Measurements from ENCODE around the gene CCDC78. TPM values are rescaled to one million over a fixed set of nuclear protein-coding genes. Genes with fewer than 3 reads are reported as not detected.

The CCDC78 gene
- total and polyA plus RNA-seq, 2 experiments from 2014 or later = 10.5 to 12.6 TPM

- H3K4me1 Mint-ChIP-seq = peaks cover 17% of the 10 kb centered on the region
- ATAC-seq (peak; percentile 68), DNase-seq (ENCODE audit: low spot score) (peak; percentile 97)
- Histone ChIP-seq H4K20me1 (replicated peaks; ENCODE audit: insufficient read depth) (peaks cover 14% of the 10 kb centered on the region; the same call in 1 of the 2 replicates), H3K79me2 (replicated peaks; ENCODE audit: insufficient read depth) (peaks cover 9% of the 10 kb centered on the region; the same call in 1 of the 2 replicates), H3F3A (replicated peaks; ENCODE audit: low read depth) (peaks cover 24% of the 10 kb centered on the region), H3K4me2 (peak within 1 kb of the TSS; percentile 84), H2AFZ (no peak within 1 kb of the TSS), H3K27me3 (ENCODE audit: insufficient read depth) (no peaks in the 10 kb centered on the region), H3K27ac (ENCODE audit: low read depth) (peak within 1 kb of the TSS; percentile 59; the same call in 1 of the 2 replicates), H3K4me1 (ENCODE audit: insufficient read depth) (peaks cover 5% of the 10 kb centered on the region; the same call in 1 of the 2 replicates), H3K36me3 (ENCODE audit: insufficient read depth) (no peaks in the 10 kb centered on the region; the same call in 1 of the 2 replicates), H3K9me2 (ENCODE audit: insufficient read depth) (no peaks in the 10 kb centered on the region), H3K4me3 (peak within 1 kb of the TSS; percentile 72)
- no peaks in the 10 kb centered on the region; the same call in 1 of the 3 replicates for H3K9me3 Mint-ChIP-seq
- TF ChIP-seq ZNF331 (CRISPR knock-in tag; IDR thresholded peaks at IDR 0.05; ENCODE audit: low read depth) (no peak), POLR2AphosphoS5 (IDR thresholded peaks at IDR 0.05; ENCODE audit: low read depth) (peak; percentile 86), ETS1 (IDR thresholded peaks at IDR 0.05) (0 out of 2 replicates have a peak, but pooled peaks have one; percentile 48), JUNB (IDR thresholded peaks at IDR 0.05; ENCODE audit: unreplicated experiment) (no peak), EZH2phosphoT487 (IDR thresholded peaks at IDR 0.05; ENCODE audit: unreplicated experiment) (no peak), CREB1 (CRISPR knock-in tag; IDR thresholded peaks at IDR 0.05; ENCODE audit: low read depth) (peak; percentile 89), ZNF462 (CRISPR knock-in tag; IDR thresholded peaks at IDR 0.05) (no peak)
- peaks cover 19% of the 10 kb centered on the region for H3K27me3 Mint-ChIP-seq (ENCODE audit: insufficient read depth, low read depth, poor library complexity)
- H3K4me3 Mint-ChIP-seq = peak within 1 kb of the TSS; percentile 84
- H3K27ac Mint-ChIP-seq = 0 out of 2 replicates have a peak within 1 kb of the TSS, but pooled peaks have one; percentile 23
- H3K36me3 Mint-ChIP-seq (ENCODE audit: low read depth) = peaks cover 34% of the 10 kb centered on the region
These were observed 42.0 kb downstream of the CCDC78 start, which contains the start of gene JMJD8 for GRCh38 chr16:684071-684794. TSS of gene JMJD8 (minus strand) at chr16:684334. CDS start at chr16:684319, 15 bp downstream.

Measured in GM23338 (cell line).